ENCODE measurements around the gene PTPRN2. TPM values are rescaled to one million over a fixed set of nuclear protein-coding genes. Genes with fewer than 3 reads are reported as not detected.

PTPRN2 gene
- total and polyA plus RNA-seq, 7 donors = 3.2 to 7.1 (median 5.5) TPM

- Histone ChIP-seq H3K27ac (no peak overlapping the region), H3K4me1 (no peaks in the 10 kb centered on the region), H3K27me3 (no peaks in the 10 kb centered on the region), H3K36me3 (no peaks in the 10 kb centered on the region), H3K9me3 (no peaks in the 10 kb centered on the region), H3K4me3 (no peak overlapping the region)
- 20 to 68% methylated on average over 30 of the region's 30 CpGs for WGBS, 2 donors
- DNase-seq = peak; percentile 52
- intact Hi-C loops (cut with DNase I) = no loop called here
- TF ChIP-seq POLR2A (IDR thresholded peaks at IDR 0.05) = no peak
- no peak for TF ChIP-seq POLR2AphosphoS5 (IDR thresholded peaks at IDR 0.05)
- no peak for TF ChIP-seq EP300 (IDR thresholded peaks at IDR 0.05)
- no peak for TF ChIP-seq CTCF (IDR thresholded peaks at IDR 0.05)
These were observed 320.5 kb downstream of the PTPRN2 start for GRCh38 chr7:158266817-158267741.

- 88% methylated on average over 12 of the region's 12 CpGs for whole genome bisulfite sequencing, 2 donors
- Histone ChIP-seq H3K9me3 (no peaks in the 10 kb centered on the region), H3K27ac (no peak overlapping the region), H3K27me3 (no peaks in the 10 kb centered on the region), H3K36me3 (no peaks in the 10 kb centered on the region), H3K4me1 (no peaks in the 10 kb centered on the region), H3K4me3 (no peak overlapping the region)
- intact Hi-C loops (cut with DNase I) = no loop called here
- DNase-seq = peak; percentile 40
- TF ChIP-seq EP300 (IDR thresholded peaks at IDR 0.05) = no peak
- TF ChIP-seq CTCF (IDR thresholded peaks at IDR 0.05) = no peak
- TF ChIP-seq POLR2AphosphoS5 (IDR thresholded peaks at IDR 0.05) = no peak
- TF ChIP-seq POLR2A (IDR thresholded peaks at IDR 0.05) = no peak
These were observed 321.2 kb downstream of the PTPRN2 start for GRCh38 chr7:158266426-158266816.

- intact Hi-C loops (cut with DNase I) = no loop called here
- DNase-seq = peak; percentile 19
- H3K27ac ChIP-seq = no peak overlapping the region
These were observed 321.9 kb downstream of the PTPRN2 start for GRCh38 chr7:158265743-158266080.

GRCh38 chr7:158264881-158265742 lies 322.5 kb downstream of the PTPRN2 start:
- 79 to 92% methylated on average over 13 of the region's 13 CpGs for WGBS, 2 donors
- Histone ChIP-seq H3K4me3 (no peak overlapping the region), H3K27ac (no peak overlapping the region), H3K9me3 (no peaks in the 10 kb centered on the region), H3K36me3 (no peaks in the 10 kb centered on the region), H3K27me3 (no peaks in the 10 kb centered on the region), H3K4me1 (no peaks in the 10 kb centered on the region)
- TF ChIP-seq POLR2A (IDR thresholded peaks at IDR 0.05) (no peak), EP300 (IDR thresholded peaks at IDR 0.05) (no peak), POLR2AphosphoS5 (IDR thresholded peaks at IDR 0.05) (no peak), CTCF (IDR thresholded peaks at IDR 0.05) (no peak)
- peak; percentile 60 for DNase-seq
- intact Hi-C loops (cut with DNase I) = no loop called here

More at GRCh38 chr7:158265743-158266080, 321.9 kb downstream of the PTPRN2 start:
- Histone ChIP-seq H3K4me1 (no peaks in the 10 kb centered on the region), H3K4me3 (no peak overlapping the region), H3K9me3 (no peaks in the 10 kb centered on the region), H3K27me3 (no peaks in the 10 kb centered on the region), H3K36me3 (no peaks in the 10 kb centered on the region)
- WGBS, 2 donors = 82 to 85% methylated on average over 11 of the region's 11 CpGs
- TF ChIP-seq EP300 (IDR thresholded peaks at IDR 0.05) = no peak
- TF ChIP-seq POLR2AphosphoS5 (IDR thresholded peaks at IDR 0.05) = no peak
- no peak for TF ChIP-seq POLR2A (IDR thresholded peaks at IDR 0.05)
- TF ChIP-seq CTCF (IDR thresholded peaks at IDR 0.05) = no peak

All from sigmoid colon (tissue), 7 donors.